Measurements from ENCODE around the gene CFAP410. TPM values are rescaled to one million over a fixed set of nuclear protein-coding genes. Genes with fewer than 3 reads are reported as not detected.

CFAP410 gene
- total RNA-seq, 1 experiment from 2014 or later: 16.5 TPM

DNA sequence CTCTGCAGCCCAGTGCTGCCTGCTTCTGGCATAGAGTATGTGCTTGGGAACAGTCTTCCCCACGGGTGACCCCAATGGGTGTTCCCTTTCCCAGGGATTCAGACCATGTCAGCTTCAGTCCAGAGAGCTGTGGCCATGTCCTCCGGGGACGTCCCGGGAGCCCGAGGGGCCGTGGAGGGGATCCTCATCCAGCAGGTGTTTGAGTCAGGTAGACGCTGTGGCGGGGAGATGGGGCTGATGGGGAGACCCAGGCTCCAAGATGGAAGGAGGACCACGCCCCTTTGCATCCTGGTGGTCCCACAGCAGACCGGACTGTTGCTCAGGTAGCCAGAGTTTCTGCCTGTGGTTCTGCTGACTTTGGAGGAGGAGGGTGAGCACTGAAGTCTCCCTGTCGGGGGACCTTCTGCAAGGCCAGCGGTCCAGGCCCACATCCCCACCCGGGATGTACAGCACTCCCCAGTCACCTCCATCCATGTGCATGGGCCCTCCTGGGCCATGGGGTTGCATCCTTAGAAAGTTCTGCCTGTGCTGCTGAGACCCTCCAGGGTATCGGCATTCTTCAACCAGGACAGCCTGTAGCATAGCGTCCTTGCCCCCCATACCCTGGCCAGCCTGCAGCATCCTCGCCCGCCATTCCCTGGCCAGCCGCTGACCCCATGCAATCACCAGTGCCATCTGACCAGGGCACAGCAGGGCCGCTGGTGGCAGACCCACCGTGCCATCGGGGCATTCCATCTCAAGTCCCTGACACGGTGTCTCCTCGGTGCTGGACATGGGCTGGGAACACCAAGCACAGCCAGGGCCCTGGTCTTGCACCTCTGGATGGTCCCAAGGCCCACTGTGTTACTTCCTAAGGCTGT, 50.7 kb downstream of the CFAP410 start:
- ChIA-PET POLR2A (no interaction called here), CTCF (no interaction called here)
- Histone ChIP-seq H3K4me3 (ENCODE audit: low read depth, low read length) (no peak overlapping the region), H3K27me3 (replicated peaks; ENCODE audit: control insufficient read depth, insufficient read depth, low read length) (no peaks in the 10 kb centered on the region), H3K9me3 (no peaks in the 10 kb centered on the region), H3K4me1 (no peaks in the 10 kb centered on the region), H3K36me3 (ENCODE audit: control insufficient read depth, insufficient read depth, low read length) (no peaks in the 10 kb centered on the region)
- Mint-ChIP-seq H3K4me1 (ENCODE audit: low read depth, unreplicated experiment) (no peaks in the 10 kb centered on the region), H3K9me3 (ENCODE audit: unreplicated experiment) (no peaks in the 10 kb centered on the region), H3K27me3 (ENCODE audit: insufficient read depth, unreplicated experiment) (no peaks in the 10 kb centered on the region), H3K4me3 (ENCODE audit: unreplicated experiment) (no peak overlapping the region), H3K27ac (ENCODE audit: unreplicated experiment) (no peak overlapping the region), H3K36me3 (ENCODE audit: insufficient read depth, unreplicated experiment) (no peaks in the 10 kb centered on the region)
- no peak for DNase-seq
- TF ChIP-seq, protein P1, sequence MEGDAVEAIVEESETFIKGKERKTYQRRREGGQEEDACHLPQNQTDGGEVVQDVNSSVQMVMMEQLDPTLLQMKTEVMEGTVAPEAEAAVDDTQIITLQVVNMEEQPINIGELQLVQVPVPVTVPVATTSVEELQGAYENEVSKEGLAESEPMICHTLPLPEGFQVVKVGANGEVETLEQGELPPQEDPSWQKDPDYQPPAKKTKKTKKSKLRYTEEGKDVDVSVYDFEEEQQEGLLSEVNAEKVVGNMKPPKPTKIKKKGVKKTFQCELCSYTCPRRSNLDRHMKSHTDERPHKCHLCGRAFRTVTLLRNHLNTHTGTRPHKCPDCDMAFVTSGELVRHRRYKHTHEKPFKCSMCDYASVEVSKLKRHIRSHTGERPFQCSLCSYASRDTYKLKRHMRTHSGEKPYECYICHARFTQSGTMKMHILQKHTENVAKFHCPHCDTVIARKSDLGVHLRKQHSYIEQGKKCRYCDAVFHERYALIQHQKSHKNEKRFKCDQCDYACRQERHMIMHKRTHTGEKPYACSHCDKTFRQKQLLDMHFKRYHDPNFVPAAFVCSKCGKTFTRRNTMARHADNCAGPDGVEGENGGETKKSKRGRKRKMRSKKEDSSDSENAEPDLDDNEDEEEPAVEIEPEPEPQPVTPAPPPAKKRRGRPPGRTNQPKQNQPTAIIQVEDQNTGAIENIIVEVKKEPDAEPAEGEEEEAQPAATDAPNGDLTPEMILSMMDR (IDR thresholded peaks at IDR 0.05; ENCODE audit: insufficient read depth in 1 of 2, low read depth in 1 of 2, low read length in 1 of 2, severe bottlenecking in 1 of 2, unreplicated experiment in 1 of 2): no peak
- intact Hi-C loops (cut with micrococcal nuclease; ENCODE audit: unreplicated experiment): no loop called here
- no TSS peak for BruUV-seq (replicated peaks)

DNA sequence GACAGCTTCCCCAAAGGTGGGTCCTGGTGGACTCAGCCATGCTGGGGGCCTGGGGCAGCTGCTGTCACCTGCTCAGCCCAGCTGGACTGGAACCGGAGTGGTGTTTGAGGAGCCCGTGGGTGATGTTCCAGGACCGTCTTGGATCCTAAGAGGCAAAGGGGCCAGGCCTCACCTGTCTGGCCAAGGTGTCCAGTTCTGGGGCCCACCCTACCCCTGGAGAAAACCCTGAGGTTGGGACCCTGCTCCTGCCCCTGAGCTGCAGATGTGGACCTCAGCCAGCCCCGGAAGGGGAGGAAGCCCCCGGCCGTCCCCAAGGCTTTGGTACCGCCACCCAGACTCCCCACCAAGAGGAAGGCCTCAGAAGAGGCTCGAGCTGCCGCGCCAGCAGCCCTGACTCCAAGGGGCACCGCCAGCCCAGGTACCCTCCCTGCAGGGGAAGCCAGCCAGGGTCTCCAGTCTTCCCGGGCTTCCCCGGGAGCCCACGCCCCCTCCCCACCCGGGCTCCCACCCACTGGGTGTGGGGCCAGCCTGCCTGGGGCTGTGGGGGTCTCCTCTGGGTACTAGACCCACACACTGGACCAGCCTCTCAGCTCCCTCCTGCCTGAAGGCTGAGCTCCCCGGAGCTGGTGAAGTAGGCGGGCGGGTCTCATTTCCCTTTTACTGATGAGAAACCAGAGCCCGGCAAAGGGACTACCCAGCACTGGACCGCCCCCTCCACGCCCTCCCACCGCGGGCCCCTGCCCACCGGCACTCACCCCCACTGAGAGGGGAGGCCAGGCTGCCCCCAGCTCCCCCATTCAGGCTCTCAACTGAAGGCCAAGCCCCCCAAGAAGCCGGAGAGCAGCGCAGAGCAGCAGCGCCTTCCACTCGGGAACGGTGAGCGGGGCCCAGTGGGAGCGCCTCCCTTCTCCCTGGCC, 52.2 kb downstream of the CFAP410 start:
- H3K27ac Mint-ChIP-seq (ENCODE audit: unreplicated experiment): no peak overlapping the region
- H3K27me3 ChIP-seq (replicated peaks; ENCODE audit: control insufficient read depth, insufficient read depth, low read length): no peaks in the 10 kb centered on the region
- no peak overlapping the region for H3K4me3 Mint-ChIP-seq (ENCODE audit: unreplicated experiment)
- no peaks in the 10 kb centered on the region for H3K36me3 ChIP-seq (ENCODE audit: control insufficient read depth, insufficient read depth, low read length)
- BruUV-seq (replicated peaks): no TSS peak
- H3K27me3 Mint-ChIP-seq (ENCODE audit: insufficient read depth, unreplicated experiment): no peaks in the 10 kb centered on the region
- no peaks in the 10 kb centered on the region for H3K36me3 Mint-ChIP-seq (ENCODE audit: insufficient read depth, unreplicated experiment)
- H3K4me3 ChIP-seq (ENCODE audit: low read depth, low read length): no peak overlapping the region
- intact Hi-C loops (cut with micrococcal nuclease; ENCODE audit: unreplicated experiment): no loop called here
- no peaks in the 10 kb centered on the region for H3K4me1 ChIP-seq
- H3K9me3 ChIP-seq: no peaks in the 10 kb centered on the region
- TF ChIP-seq, protein P1 (IDR thresholded peaks at IDR 0.05; ENCODE audit: insufficient read depth in 1 of 2, low read depth in 1 of 2, low read length in 1 of 2, severe bottlenecking in 1 of 2, unreplicated experiment in 1 of 2): no peak
- CTCF ChIA-PET: no interaction called here
- H3K9me3 Mint-ChIP-seq (ENCODE audit: unreplicated experiment): no peaks in the 10 kb centered on the region
- POLR2A ChIA-PET: no interaction called here
- no peaks in the 10 kb centered on the region for H3K4me1 Mint-ChIP-seq (ENCODE audit: low read depth, unreplicated experiment)
- no peak for DNase-seq

DNA sequence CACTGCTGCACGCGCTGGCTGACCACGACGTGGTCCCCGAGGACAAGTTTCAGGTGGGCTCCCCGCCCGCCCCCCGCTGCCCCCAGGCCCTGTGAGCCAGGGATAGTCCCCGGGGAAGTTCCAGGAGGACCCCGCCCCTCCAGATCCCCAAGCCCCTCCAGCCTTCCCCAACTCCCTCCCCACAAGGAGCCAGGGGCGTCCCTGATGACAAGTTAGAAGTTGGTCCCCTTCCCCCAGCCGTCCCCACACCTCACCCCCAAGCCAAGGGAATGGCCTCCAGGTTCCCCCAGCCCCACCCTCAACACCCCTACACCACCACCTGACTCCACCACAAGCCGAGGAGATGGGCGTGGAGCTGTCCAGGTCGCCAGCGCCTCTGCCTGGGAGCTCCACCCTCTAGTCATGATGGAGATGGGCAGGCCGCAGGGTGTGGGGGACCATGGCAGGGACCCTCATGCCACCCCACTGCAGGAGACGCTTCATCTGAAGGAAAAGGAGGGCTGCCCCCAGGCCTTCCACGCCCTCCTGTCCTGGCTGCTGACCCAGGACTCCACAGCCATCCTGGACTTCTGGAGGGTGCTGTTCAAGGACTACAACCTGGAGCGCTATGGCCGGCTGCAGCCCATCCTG, 53.0 kb downstream of the CFAP410 start:
- Mint-ChIP-seq H3K4me3 (ENCODE audit: unreplicated experiment) (no peak overlapping the region), H3K36me3 (ENCODE audit: insufficient read depth, unreplicated experiment) (no peaks in the 10 kb centered on the region), H3K4me1 (ENCODE audit: low read depth, unreplicated experiment) (no peaks in the 10 kb centered on the region), H3K9me3 (ENCODE audit: unreplicated experiment) (no peaks in the 10 kb centered on the region), H3K27ac (ENCODE audit: unreplicated experiment) (no peak overlapping the region), H3K27me3 (ENCODE audit: insufficient read depth, unreplicated experiment) (no peaks in the 10 kb centered on the region)
- no TSS peak for BruUV-seq (replicated peaks)
- H3K4me1 ChIP-seq: no peaks in the 10 kb centered on the region
- no peaks in the 10 kb centered on the region for H3K27me3 ChIP-seq (replicated peaks; ENCODE audit: control insufficient read depth, insufficient read depth, low read length)
- no peaks in the 10 kb centered on the region for H3K36me3 ChIP-seq (ENCODE audit: control insufficient read depth, insufficient read depth, low read length)
- H3K9me3 ChIP-seq: no peaks in the 10 kb centered on the region
- ChIA-PET POLR2A (no interaction called here), CTCF (no interaction called here)
- TF ChIP-seq, protein P1 (IDR thresholded peaks at IDR 0.05; ENCODE audit: insufficient read depth in 1 of 2, low read depth in 1 of 2, low read length in 1 of 2, severe bottlenecking in 1 of 2, unreplicated experiment in 1 of 2): no peak
- DNase-seq: no peak
- H3K4me3 ChIP-seq (ENCODE audit: low read depth, low read length): no peak overlapping the region
- intact Hi-C loops (cut with micrococcal nuclease; ENCODE audit: unreplicated experiment): no loop called here

Data from Caco-2 (cell line).